H9 (cell line): Measurements from ENCODE around the gene GABBR2. TPM values are rescaled to one million over a fixed set of nuclear protein-coding genes. Genes with fewer than 3 reads are reported as not detected.

Experiments
- DNase-seq: peaks from one replicate; pipeline ENCODE4 v3.0.0-alpha.2; 2017
- H2AFZ ChIP-seq: one replicate; pipeline ENCODE4 v1.6.1; 2013; ENCODE audit warnings: mild to moderate bottlenecking, low read length, control low read depth, moderate library complexity
- H2AK5ac ChIP-seq: 2 replicates; pipeline ENCODE4 v1.6.1; 2013; ENCODE audit warnings: low read length, control low read depth, mixed read lengths; ENCODE audit not compliant: insufficient read length
- H2BK120ac ChIP-seq: one replicate; pipeline ENCODE4 v1.6.1; 2013; ENCODE audit warnings: low read depth, mild to moderate bottlenecking, low read length, control low read depth, inconsistent platforms; ENCODE audit not compliant: poor library complexity, severe bottlenecking
- H2BK12ac ChIP-seq: 2 replicates; pipeline ENCODE4 v1.6.1; 2013; ENCODE audit warnings: low read length, control low read depth, mixed read lengths, low read depth; ENCODE audit not compliant: insufficient read length
- H2BK15ac ChIP-seq: 2 replicates; pipeline ENCODE4 v1.6.1; 2013; ENCODE audit warnings: low read depth, low read length, control low read depth
- H2BK20ac ChIP-seq: one replicate; pipeline ENCODE4 v1.6.1; 2013; ENCODE audit warnings: low read depth, mild to moderate bottlenecking, low read length, control low read depth, inconsistent platforms; ENCODE audit not compliant: poor library complexity, severe bottlenecking
- H2BK5ac ChIP-seq: 2 replicates; pipeline ENCODE4 v1.6.1; 2013; ENCODE audit warnings: low read length, control low read depth, mixed read lengths; ENCODE audit not compliant: insufficient read length
- H3K14ac ChIP-seq: 2 replicates; pipeline ENCODE4 v1.6.1; 2013; ENCODE audit warnings: low read length, control low read depth; ENCODE audit not compliant: insufficient read depth
- H3K18ac ChIP-seq: 2 replicates; pipeline ENCODE4 v1.6.1; 2013; ENCODE audit warnings: low read depth, mild to moderate bottlenecking, mixed read lengths, low read length, control low read depth; ENCODE audit not compliant: insufficient read length
- H3K23ac ChIP-seq: 2 replicates; pipeline ENCODE4 v1.6.1; 2013; ENCODE audit warnings: low read length, control low read depth, mixed read lengths, low read depth; ENCODE audit not compliant: insufficient read length
- H3K23me2 ChIP-seq: 2 replicates; pipeline ENCODE4 v1.6.1; 2013; ENCODE audit warnings: low read depth, mild to moderate bottlenecking, mixed read lengths, low read length, control low read depth; ENCODE audit not compliant: insufficient read length, poor library complexity, severe bottlenecking
- H3K27ac ChIP-seq: 2 replicates; pipeline ENCODE4 v1.5.1; 2013; ENCODE audit warnings: low read length, control low read depth, mixed read lengths, low read depth; ENCODE audit not compliant: insufficient read length
- H3K27me3 ChIP-seq: 2 replicates; pipeline ENCODE4 v1.6.1; 2013; ENCODE audit warnings: low read length, control low read depth, inconsistent platforms; ENCODE audit not compliant: insufficient read depth
- H3K4ac ChIP-seq: 2 replicates; pipeline ENCODE4 v1.6.1; 2013; ENCODE audit warnings: low read depth, mild to moderate bottlenecking, control low read depth, inconsistent platforms, low read length, moderate library complexity
- H3K4me1 ChIP-seq: 2 replicates; pipeline ENCODE4 v1.6.1; 2013; ENCODE audit warnings: low read length, control low read depth, inconsistent platforms; ENCODE audit not compliant: insufficient read depth
- H3K4me2 ChIP-seq: 2 replicates; pipeline ENCODE4 v1.6.1; 2013; ENCODE audit warnings: low read length, control low read depth, mixed read lengths; ENCODE audit not compliant: insufficient read length, insufficient read depth
- H3K56ac ChIP-seq: 2 replicates; pipeline ENCODE4 v1.6.1; 2013; ENCODE audit warnings: low read depth, mild to moderate bottlenecking, mixed read lengths, low read length, control low read depth; ENCODE audit not compliant: insufficient read length
- H3K79me1 ChIP-seq: 2 replicates; pipeline ENCODE4 v1.6.1; 2013; ENCODE audit warnings: low read depth, mild to moderate bottlenecking, moderate library complexity, low read length, control low read depth, inconsistent platforms; ENCODE audit not compliant: insufficient read depth, poor library complexity, severe bottlenecking
- H3K79me2 ChIP-seq: 2 replicates; pipeline ENCODE4 v1.6.1; 2013; ENCODE audit warnings: low read length, control low read depth, inconsistent platforms; ENCODE audit not compliant: insufficient read depth
- H3K9ac ChIP-seq: 2 replicates; pipeline ENCODE4 v1.6.1; 2013; ENCODE audit warnings: low read length, control low read depth, mixed read lengths; ENCODE audit not compliant: insufficient read length; ENCODE audit errors: extremely low read depth
- H3K9me3 ChIP-seq: one replicate; pipeline ENCODE4 v1.6.1; 2013; ENCODE audit warnings: low read depth, low read length, inconsistent platforms; ENCODE audit not compliant: control insufficient read depth
- H3T11ph ChIP-seq: one replicate; pipeline ENCODE4 v1.6.1; 2013; ENCODE audit warnings: mild to moderate bottlenecking, low read length, control low read depth, inconsistent platforms
- H4K20me1 ChIP-seq: one replicate; pipeline ENCODE4 v1.6.1; 2013; ENCODE audit not compliant: control insufficient read depth, insufficient read length, insufficient read depth
- H4K5ac ChIP-seq: 2 replicates; pipeline ENCODE4 v1.6.1; 2013; ENCODE audit warnings: low read depth, mild to moderate bottlenecking, mixed read lengths, low read length, control low read depth; ENCODE audit not compliant: insufficient read length
- H4K8ac ChIP-seq: replicated peaks from 2 replicates; pipeline ENCODE4 v1.6.1; 2013; ENCODE audit warnings: low read length, control low read depth, mixed read lengths, low read depth; ENCODE audit not compliant: insufficient read length
- H4K91ac ChIP-seq: 2 replicates; pipeline ENCODE4 v1.6.1; 2013; ENCODE audit warnings: low read depth, mild to moderate bottlenecking, moderate library complexity, mixed read lengths, low read length, control low read depth; ENCODE audit not compliant: insufficient read length
- H3K27ac Mint-ChIP-seq, 3 experiments: 2 replicates in 2 of 3; 3 replicates in 1 of 3; pipeline ENCODE4 v1.8.0; 2020 to 2021; ENCODE audit warnings: mixed read lengths in 3 of 3, mild to moderate bottlenecking in 1 of 3, moderate library complexity in 1 of 3
- H3K27me3 Mint-ChIP-seq: 2 replicates; pipeline ENCODE4 v1.8.0; 2021; ENCODE audit warnings: low read depth, mild to moderate bottlenecking, moderate library complexity, mixed read lengths
- H3K36me3 Mint-ChIP-seq, 3 experiments: 2 replicates in 2 of 3; 3 replicates in 1 of 3; pipeline ENCODE4 v1.8.0; 2020 to 2021; ENCODE audit warnings: low read depth in 3 of 3, mixed read lengths in 3 of 3; ENCODE audit not compliant: insufficient read depth in 1 of 3
- H3K4me1 Mint-ChIP-seq, 2 experiments: 2 replicates each; pipeline ENCODE4 v1.8.0; 2020; ENCODE audit warnings: mixed read lengths in 2 of 2
- H3K4me3 Mint-ChIP-seq, 2 experiments: 2 replicates in 1 of 2; 3 replicates in 1 of 2; pipeline ENCODE4 v1.8.0; 2020 to 2021; ENCODE audit warnings: mild to moderate bottlenecking in 2 of 2, mixed read lengths in 2 of 2, moderate library complexity in 1 of 2
- H3K9me3 Mint-ChIP-seq, 2 experiments: 2 replicates in 1 of 2; 3 replicates in 1 of 2; pipeline ENCODE4 v1.8.0; 2020; ENCODE audit warnings: mild to moderate bottlenecking in 2 of 2, mixed read lengths in 2 of 2, moderate library complexity in 1 of 2
- CTCF ChIP-seq: fragments of 200-600 bp; sonication (generic); conservative IDR thresholded peaks from 3 replicates; pipeline ENCODE4 v1.8.0; 2021; ENCODE audit warnings: antibody characterized with exemption, mild to moderate bottlenecking
- WGBS: extraction: QIAGEN DNeasy Blood & Tissue Kit; methylation state at CpG from one replicate; pipeline ENCODE4 v1.1.7; 2013; ENCODE audit warnings: missing lambda C conversion rate, low lambda C conversion rate, mixed read lengths; ENCODE audit not compliant: insufficient read length; ENCODE audit errors: extremely low coverage; 5-methylcytosine and 5-hydroxymethylcytosine counted together
- total RNA-seq: library from RNA; stranded (reverse); gene quantifications from 2 replicates; pipeline ENCODE4 v1.2.1, GENCODE V29; 2021

The GABBR2 gene
- total RNA-seq, 1 experiment from 2014 or later: 0.66 TPM

GRCh38 chr9:98580956-98581355 lies 127.8 kb downstream of the GABBR2 start:
- Histone ChIP-seq H3K4me2 (no peak overlapping the region), H2BK120ac (no peak overlapping the region), H4K8ac (no peak overlapping the region), H3K23me2 (no peaks in the 10 kb centered on the region), H3K9ac (no peak overlapping the region), H4K20me1 (no peaks in the 10 kb centered on the region), H3K79me1 (no peaks in the 10 kb centered on the region), H3K79me2 (no peaks in the 10 kb centered on the region), H3K23ac (no peak overlapping the region), H3K27me3 (no peaks in the 10 kb centered on the region; the same call in 1 of the 2 replicates), H2BK20ac (no peak overlapping the region), H3K56ac (no peak overlapping the region), H3K14ac (peak overlapping the region; percentile 49; the same call in 1 of the 2 replicates), H2AFZ (no peak overlapping the region), H3K4me1 (no peaks in the 10 kb centered on the region), H3T11ph (no peak overlapping the region), H3K18ac (no peak overlapping the region), H2AK5ac (no peak overlapping the region), H4K91ac (no peak overlapping the region), H2BK15ac (no peak overlapping the region), H2BK5ac (no peak overlapping the region), H3K27ac (no peak overlapping the region), H2BK12ac (peak overlapping the region; percentile 22), H4K5ac (no peak overlapping the region), H3K9me3 (no peaks in the 10 kb centered on the region), H3K4ac (no peak overlapping the region)
- no CpG with 5 or more reads among the region's 11 CpGs for WGBS
- Mint-ChIP-seq H3K27ac (no peak overlapping the region), H3K4me3 (no peak overlapping the region), H3K27me3 (peaks cover 6% of the 10 kb centered on the region), H3K9me3 (no peaks in the 10 kb centered on the region), H3K36me3 (no peaks in the 10 kb centered on the region; a peak in 1 of 7 replicates), H3K4me1 (no peaks in the 10 kb centered on the region)
- no peak for TF ChIP-seq CTCF
- no peak for DNase-seq
